Hippocampal formation (tissue), 2 donors: ENCODE results near the gene ANXA2.

ENCODE experiments used
- DNase-seq, 2 donors: peaks; one replicate each; lab custom pipeline; 2025; lab: John Stamatoyannopoulos, UW

ANXA2 gene

GRCh38 chr15:60389261-60390077 is 8.3 kb downstream of the ANXA2 start:
- DNase-seq: no peak

GRCh38 chr15:60387321-60387720 is 10.5 kb downstream of the ANXA2 start:
- DNase-seq: no peak

- no peak for DNase-seq
These were observed 11.2 kb downstream of the ANXA2 start for GRCh38 chr15:60386615-60387014.

- DNase-seq: no peak
These were observed 11.9 kb downstream of the ANXA2 start for GRCh38 chr15:60385620-60386552.

GRCh38 chr15:60384526-60385126 is 13.2 kb downstream of the ANXA2 start:
- DNase-seq: no peak

GRCh38 chr15:60384053-60384452 is 13.7 kb downstream of the ANXA2 start:
- DNase-seq: no peak

- DNase-seq: no peak
These were observed 14.8 kb downstream of the ANXA2 start for GRCh38 chr15:60382773-60383674.

- no peak for DNase-seq
These were observed 16.5 kb downstream of the ANXA2 start for GRCh38 chr15:60381148-60381788.

- DNase-seq: no peak
These were observed 18.1 kb downstream of the ANXA2 start for GRCh38 chr15:60379525-60380274.

- DNase-seq: no peak
These were observed 18.6 kb downstream of the ANXA2 start for GRCh38 chr15:60379185-60379524.

GRCh38 chr15:60376677-60377095 is 21.1 kb downstream of the ANXA2 start:
- DNase-seq: no peak

GRCh38 chr15:60375306-60375705 is 22.5 kb downstream of the ANXA2 start:
- no peak for DNase-seq

- DNase-seq: no peak
These were observed 23.1 kb downstream of the ANXA2 start for GRCh38 chr15:60374628-60375081.

GRCh38 chr15:60374209-60374608 is 23.6 kb downstream of the ANXA2 start:
- no peak for DNase-seq

- no peak for DNase-seq
These were observed 24.0 kb downstream of the ANXA2 start for GRCh38 chr15:60373745-60374144.

- no peak for DNase-seq
These were observed 24.5 kb downstream of the ANXA2 start for GRCh38 chr15:60373327-60373726.

- no peak for DNase-seq
These were observed 25.0 kb downstream of the ANXA2 start for GRCh38 chr15:60372756-60373155.

GRCh38 chr15:60372227-60372626 is 25.6 kb downstream of the ANXA2 start:
- DNase-seq: no peak

GRCh38 chr15:60371175-60372051 is 26.4 kb downstream of the ANXA2 start:
- no peak for DNase-seq
